CD4-positive, alpha-beta T cell treated with Interferon gamma for 1 hour (primary cell): ENCODE results near the gene TSPYL2.

Experiments
- DNase-seq: peaks from one replicate; pipeline ENCODE4 v3.0.0-alpha.2; 2020

Gene TSPYL2

DNA sequence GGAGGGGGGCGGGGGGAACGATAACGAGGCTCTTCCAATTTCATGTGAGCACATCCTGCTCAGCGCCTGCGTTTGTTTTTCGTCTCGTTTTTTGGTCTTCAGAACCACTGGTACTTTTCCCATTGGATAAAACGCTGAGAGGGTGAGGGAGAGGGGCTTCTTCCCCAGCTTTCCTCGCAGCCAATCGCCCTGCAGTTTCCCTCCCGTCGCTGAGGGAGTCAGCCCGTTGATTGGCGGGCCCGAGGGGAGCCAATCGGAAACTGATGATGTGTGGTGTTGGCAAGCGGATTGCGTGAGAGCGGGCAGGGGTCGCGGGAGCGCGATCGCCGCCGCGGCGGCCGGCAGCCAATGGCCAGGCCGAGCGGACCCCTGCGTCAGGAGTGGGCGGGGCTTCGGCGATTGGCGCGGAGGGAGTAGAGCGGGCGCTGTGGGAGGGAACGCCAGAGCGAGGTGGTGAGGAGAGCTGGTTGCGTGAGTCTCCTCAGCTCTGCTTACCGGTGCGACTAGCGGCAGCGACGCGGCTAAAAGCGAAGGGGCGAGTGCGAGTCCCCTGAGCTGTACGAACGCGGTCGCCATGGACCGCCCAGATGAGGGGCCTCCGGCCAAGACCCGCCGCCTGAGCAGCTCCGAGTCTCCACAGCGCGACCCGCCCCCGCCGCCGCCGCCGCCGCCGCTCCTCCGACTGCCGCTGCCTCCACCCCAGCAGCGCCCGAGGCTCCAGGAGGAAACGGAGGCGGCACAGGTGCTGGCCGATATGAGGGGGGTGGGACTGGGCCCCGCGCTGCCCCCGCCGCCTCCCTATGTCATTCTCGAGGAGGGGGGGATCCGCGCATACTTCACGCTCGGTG lies at the start of gene TSPYL2:
Gene TSPYL2, plus strand, starts transcription at position 443 of the 848 bp plus-strand sequence. Its CDS starts 132 bp downstream, at position 575.
- DNase-seq = peak; percentile 97

DNA sequence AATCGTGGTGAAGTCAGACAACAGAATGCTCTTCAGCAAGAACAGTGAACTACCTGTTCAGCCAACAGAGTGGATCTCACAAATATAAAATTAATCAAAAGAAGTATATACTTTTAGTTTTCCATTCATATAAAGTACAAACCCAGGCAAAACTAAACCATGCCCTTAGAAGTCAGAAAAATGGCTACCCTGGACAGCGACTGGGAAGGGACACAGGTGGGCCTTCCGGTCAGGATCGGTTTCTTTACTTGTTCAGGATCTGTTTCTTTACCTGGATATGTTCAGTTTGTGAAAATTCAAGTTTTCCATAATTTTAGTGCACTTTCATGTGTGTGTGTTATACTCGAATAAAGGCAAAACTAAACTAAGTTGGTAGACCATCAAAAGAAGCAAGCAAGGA lies 46.0 kb upstream of the TSPYL2 start:
- DNase-seq = no peak

DNA sequence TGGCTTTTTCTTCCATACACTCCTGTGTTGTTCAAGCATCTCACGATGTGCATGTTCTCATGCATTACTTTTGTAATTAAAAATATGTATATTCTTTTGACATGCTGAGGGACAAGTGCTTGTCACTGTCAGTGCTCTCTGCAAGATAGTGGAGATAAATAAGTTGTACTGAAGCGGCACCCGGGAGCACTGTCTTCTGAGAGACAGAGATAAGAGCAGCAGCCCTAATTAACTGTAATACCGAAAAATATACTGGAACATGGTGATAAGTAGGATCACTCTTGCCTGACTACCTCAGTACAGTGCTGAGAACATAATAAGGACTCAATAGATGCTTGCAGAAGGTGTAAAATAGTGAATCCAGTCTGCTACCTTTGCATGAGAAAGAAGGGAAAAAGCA lies 42.9 kb upstream of the TSPYL2 start:
- DNase-seq = no peak

DNA sequence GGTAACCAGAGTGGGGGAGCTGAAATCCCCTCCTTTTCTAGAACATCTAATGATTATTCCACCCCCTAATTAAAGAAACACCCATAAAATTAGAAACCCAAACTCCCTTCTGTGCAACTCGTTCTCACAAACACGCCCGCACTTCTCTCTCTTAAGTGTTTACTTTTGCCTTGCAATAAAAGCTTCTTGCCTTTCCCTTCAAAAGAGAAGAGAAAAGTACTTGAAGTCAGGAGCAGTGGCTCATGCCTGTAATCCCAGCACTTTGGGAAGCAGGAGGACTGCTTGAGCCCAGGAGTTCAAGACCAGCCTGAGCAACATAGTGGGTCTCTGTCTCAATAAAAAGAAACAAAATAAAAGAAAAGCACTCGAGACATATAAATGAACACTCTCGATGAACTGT lies 37.2 kb upstream of the TSPYL2 start:
- DNase-seq = no peak

DNA sequence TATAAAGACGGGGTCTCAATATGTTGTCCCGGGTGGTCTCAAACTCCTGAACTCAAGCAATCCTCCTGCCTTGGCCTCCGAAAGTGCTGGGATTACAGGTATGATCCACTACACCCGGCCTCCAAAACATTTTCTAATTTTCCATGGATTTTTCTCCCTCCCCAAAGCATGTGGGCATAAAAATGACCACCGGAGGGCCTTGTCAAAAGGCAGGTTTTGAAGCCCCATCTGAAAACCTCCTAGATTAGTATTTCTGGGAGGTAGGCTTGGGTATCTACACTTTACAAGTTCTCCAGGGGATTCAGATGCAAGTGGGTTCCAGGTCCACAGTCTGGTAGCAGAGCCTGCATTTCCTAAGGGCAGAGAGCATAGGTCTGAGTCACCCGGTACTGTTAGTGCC lies 34.9 kb upstream of the TSPYL2 start:
- DNase-seq = no peak

DNA sequence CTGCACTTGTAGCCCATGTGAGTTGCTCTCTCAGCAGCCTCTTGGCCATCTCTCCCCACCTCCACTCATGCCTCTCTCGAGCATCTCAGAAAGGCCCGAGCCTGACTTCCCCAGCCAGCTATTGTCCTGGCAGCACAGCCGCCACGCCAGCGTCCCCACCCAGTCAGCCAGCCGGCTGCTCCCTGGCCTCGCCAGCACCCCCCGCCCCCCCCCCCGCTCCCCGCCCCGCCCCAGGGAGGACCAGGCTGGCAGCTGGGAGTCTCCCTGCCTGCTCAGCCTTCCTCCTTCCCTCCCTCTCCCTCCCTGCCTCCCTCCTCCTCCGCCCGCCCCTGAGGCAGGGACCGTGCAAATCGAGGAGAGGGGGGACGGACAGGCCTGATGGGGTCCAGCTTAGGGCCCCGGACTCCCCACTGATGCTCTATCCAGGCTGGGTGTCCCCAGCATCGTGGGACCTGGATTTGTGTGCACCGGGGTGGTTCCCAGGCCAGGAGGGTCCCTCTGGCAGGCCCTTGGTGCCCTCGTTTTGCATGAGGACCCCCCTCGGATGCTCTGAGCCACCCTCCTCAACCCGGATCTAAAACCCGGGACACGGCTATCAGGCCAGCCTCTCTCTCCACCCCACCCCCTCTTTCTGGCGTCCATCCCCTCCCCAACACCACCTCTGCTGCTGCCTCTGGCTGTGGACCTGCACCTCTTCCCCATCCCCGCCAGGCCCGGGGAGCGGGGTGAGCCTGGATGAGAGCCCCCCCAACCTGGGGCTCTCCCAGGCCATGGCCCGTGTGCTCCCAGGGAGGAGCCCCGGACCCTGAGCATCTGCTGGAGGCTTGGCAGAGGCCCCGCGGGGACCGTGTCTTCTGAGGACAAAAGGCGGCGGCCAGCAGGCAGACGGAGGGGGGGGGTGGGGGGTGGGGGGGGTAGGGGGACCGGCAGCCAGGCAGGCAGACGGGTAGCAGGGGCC lies 33.7 kb upstream of the TSPYL2 start, which contains the start of gene GPR173:
Gene GPR173, plus strand, starts transcription at position 621 of the 958 bp plus-strand sequence. CDS start 27,833 bp downstream, outside the sequence.
- no peak for DNase-seq

DNA sequence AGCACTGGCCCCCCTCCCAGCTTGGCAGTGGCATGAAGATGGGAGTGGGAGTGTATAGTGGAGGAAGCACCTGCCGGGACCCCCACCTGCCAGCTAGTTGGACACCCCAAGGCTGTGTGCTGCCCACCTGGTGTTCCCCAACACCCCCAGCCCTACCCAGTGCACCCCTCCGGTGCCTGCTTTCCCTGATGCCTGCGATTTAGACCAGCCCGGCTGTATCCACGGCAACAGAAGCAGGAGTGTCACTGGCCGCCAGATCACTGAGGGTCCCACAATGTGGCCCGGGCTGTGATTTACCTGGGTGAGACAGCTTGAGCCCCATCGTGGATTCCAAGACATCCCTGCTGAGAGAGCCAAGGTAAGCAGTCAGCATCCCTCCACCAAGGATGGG lies 33.0 kb upstream of the TSPYL2 start:
- DNase-seq = no peak

DNA sequence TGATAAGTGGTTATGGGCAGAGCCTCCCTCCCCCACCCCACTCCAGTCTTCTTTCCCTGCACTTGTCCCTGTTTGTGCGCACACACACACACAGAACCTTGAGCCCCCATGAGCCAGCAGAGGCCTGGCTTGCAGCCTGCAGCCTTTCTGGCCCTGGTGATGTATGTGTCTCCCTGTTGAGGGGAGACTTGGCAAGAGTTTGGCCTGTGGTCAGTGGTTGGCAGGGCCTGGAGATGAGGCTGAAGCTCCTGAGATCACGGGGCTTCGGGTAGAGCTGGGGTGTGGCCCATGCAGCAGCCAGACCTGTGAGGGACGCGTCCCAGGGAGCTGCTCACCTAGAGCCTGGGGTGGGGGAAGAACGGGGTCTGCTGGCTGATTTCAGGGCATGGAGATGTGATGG lies 31.3 kb upstream of the TSPYL2 start:
- no peak for DNase-seq

DNA sequence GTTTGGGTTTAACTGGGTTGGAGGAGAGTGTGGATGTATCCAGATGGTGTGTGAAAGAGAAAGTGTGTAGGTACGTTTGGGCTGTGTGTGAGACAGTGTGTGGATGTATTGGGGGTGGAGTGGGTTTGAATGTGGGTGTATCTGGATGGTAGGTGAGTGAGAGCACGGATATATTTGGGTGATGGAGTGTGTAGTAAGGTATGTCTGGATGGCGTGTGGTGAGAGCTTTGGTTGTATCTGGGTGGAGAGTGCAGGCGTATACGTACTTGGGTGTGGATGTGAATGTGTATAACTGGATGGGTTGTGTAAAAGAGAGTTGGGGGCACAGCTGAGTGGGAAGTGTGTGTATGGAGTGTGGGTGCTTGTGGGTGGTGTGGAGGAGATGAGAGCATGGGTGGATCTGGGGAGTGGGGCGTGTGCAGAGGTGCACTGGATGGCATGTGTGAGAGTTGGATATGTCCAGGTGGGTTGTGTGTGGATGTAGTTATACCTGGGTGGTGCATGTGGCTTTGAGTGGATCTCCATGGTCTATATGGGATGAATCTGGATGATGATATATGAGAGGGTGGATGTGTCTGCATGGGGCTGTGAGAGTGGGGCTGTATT lies 26.8 kb upstream of the TSPYL2 start:
- no peak for DNase-seq

DNA sequence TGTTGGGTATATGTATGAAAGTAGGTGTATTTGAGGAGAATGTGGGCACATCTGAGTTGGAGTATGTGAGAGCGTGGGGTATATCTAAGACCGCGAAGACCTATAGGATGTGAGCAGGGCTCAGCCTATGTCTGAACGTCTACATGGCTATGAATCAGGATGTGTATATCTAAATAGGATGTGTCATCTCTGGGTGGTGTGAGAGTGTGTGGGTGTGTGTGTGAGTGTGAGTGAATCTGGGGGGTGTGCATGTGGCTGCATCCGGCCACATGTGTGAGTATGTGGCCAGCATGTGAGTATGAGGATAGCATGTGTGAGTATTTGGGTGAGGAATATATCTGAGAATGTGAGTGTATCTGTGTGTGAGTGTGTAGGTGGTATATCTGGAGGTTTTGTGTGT lies 25.9 kb upstream of the TSPYL2 start:
- no peak for DNase-seq

DNA sequence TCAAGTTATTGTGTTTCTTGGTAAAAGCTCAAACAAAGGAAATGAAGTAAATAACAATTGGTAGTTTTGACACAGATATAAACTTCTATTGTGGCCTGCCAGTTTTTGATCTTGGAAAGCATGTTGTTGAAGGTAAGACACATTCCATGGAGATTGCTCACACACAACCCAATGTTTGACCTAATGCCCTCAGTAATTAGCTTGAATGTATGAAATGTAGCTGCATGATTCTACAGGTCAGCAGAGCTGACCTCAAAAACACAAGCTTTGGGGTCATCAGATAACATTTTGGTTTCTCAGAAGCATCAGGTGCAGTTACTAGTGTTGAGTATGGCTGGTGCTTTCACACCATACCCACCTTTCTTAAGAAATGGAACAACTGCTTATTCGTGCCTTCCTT lies 17.1 kb upstream of the TSPYL2 start:
- DNase-seq = no peak

DNA sequence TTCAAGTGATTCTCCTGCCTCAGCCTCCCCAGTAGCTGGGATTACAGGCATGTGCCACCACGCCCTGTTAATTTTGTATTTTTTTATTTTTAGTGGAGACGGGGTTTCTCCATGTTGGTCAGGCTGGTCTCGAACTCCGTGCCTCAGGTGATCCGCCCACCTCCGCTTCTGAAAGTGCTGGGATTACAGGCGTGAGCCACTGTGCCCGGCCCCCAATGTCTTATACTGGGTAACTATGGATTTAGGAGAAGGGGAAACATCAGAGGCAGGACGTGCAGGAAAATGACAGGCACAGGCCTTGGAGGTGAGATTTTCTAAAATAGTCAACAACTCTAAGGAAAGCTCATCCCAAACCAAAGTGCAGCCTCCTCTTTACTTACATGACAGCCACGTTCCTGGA lies 11.1 kb upstream of the TSPYL2 start:
- no peak for DNase-seq

DNA sequence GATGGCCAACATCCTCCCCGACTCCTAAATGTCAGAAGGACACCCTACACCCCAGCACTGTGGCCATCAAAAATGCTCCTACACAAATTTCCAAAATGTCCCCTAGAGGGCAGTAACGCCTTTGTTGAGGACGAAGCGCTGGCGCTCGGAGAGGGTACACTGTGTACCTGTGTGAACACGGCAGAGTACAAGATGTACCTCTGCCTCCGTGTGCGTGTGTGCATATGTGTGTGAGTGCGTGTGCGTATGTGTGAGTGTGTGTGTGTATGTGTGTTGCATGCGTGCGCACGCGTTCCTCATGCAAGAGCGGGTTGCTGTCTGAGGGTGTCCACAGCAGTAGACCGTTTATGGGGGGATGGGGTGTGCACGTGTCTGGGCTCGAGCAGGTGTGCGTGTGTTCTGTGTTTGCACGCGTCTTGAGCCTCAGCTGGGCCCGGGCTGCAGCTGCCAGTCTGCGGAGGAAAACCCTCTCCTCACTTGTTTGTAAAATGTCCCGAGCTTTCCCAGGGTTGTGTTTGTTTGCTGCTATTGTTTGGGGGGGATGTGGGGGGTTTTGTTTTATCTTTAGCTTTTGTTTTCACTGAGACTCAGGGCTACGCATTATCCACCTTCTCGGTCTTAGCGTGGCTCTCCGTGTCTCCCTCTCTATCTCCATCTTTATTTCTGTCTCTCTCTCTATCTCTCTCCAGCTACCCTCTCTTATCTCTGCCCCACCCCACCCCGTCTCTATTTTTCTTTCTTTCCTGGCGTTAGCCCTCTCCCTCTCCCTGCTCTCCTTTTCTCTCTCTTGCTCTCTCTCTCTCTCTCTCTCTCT lies 10.4 kb upstream of the TSPYL2 start:
- peak; percentile 79 for DNase-seq

DNA sequence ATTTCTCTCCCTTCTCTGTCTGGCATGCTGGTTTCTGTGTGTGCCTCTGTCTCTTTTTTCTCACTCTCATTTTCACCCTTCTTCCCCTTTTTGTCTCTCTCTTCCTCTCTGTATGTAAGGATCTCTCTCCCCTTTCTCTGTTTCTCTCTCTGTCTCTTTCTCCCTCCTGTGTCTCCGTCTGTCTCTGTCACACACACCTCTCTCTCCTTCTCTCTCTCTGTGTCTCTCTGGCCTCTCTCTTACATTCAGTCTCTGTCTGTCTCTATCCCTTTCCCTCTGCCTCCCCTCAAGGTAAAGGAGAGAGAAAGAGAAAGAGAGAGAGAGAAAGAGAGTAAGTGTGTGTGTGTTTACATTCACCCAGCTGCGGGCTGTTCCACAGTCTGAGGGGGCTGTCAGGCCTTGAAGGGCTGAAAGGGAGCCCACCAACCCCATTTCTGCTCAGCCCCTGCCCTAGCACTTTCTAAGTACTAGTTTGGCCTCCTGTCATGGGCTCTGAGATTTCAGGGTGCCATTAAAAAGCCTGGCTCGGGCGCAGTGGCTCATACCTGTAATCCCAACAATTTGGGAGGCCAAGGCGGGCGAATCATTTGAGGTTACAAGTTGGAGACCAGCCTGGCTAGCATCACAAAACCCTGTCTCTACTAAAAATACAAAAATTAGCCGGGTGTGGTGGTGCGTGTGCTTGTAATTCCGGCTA lies 9.6 kb upstream of the TSPYL2 start:
- no peak for DNase-seq

DNA sequence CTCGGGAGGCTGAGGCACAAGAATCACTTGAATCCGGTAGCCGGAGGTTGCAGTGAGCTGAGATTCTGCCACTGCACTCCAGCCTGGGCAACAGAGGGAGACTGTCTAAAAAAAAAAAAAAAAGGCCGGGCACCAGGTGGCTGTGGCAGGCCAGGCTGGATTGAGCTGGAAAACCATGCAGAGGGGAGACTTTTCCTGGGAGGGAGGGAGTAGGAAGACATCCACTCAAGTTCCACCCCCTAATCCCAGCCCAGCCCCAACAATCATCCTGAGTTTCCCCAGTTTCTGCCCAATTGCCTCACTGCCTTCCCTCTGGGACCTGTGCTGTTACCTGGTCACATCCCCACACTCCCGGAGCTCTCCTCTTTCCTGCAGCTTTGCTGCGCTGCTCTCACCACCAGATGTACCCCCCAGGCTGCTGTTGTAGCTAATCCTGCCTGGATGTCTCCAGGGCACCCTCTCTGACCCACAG lies 9.0 kb upstream of the TSPYL2 start:
- DNase-seq = no peak

DNA sequence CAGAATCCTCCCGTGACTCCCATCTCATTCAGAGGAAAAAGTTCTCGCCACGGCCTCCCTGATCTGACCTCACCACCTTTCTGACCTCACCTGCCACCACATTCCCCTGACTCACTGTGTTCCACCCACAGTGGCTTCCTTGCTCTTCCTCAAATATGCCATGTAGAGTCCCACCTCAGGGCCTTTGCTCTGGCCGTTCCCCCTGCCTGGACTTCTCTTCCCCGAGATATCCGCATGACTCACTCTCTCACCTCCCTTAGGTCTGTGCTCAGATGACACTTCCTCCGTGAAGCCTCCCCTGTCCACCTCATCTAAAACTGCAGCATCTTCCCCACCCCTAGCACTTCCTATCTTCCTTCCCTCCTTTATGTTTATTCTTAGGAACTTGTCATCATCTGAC lies 7.2 kb upstream of the TSPYL2 start:
- DNase-seq = no peak

DNA sequence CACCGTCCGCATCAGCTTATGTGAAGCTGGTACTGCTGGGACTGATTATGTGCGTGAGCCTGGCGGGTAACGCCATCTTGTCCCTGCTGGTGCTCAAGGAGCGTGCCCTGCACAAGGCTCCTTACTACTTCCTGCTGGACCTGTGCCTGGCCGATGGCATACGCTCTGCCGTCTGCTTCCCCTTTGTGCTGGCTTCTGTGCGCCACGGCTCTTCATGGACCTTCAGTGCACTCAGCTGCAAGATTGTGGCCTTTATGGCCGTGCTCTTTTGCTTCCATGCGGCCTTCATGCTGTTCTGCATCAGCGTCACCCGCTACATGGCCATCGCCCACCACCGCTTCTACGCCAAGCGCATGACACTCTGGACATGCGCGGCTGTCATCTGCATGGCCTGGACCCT lies 5.5 kb upstream of the TSPYL2 start:
- DNase-seq = no peak

DNA sequence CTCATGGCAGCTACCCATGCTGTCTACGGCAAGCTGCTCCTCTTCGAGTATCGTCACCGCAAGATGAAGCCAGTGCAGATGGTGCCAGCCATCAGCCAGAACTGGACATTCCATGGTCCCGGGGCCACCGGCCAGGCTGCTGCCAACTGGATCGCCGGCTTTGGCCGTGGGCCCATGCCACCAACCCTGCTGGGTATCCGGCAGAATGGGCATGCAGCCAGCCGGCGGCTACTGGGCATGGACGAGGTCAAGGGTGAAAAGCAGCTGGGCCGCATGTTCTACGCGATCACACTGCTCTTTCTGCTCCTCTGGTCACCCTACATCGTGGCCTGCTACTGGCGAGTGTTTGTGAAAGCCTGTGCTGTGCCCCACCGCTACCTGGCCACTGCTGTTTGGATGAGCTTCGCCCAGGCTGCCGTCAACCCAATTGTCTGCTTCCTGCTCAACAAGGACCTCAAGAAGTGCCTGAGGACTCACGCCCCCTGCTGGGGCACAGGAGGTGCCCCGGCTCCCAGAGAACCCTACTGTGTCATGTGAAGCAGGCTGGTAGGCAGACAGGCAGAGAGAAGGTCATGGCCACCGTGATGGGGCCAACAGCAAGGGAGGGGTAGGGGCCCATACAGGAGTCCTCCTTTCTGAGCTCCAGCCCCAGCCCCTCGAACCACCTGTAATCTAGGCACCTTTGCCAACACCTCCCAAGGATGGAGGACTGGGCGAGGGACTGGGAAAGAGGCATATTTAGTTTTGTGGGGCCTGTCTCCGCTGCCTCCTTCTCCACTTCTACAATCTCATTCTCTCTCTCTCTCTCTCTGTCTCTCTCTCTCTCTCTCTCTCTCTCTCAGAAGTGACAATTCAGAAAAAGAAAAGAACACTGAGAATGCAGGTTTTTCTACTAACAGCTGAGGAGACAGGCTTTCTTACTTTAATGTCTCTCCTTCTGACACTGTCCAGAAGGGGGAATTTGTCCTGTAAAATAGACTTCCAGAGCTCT lies 4.7 kb upstream of the TSPYL2 start:
- no peak for DNase-seq

DNA sequence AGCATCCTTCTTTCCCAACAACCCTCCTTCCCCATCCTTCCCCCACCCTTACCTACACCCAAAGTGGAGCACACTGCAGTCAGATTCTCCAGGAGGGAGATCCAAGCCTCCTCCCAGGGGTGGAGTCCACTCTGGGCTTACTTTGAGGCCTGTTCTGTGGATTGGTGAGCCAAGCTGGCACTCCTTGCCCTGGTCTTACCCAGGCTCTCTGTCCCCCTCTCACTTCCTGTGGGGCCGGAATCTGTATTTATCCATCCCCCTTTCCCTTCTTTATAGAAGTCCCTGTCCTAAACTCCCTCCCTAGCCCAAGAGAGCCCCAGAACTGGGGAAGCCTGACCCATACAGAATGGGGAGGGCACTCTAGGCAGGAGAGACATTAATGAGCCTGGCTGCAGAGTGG lies 3.2 kb upstream of the TSPYL2 start:
- DNase-seq = no peak
